Stimulated activated naive CD4-positive, alpha-beta T cell (primary cell): ENCODE measurements around the gene COA6.

Experiments
- DNase-seq, 6 experiments: peaks; one replicate each; lab custom pipeline; 2025; lab: John Stamatoyannopoulos, UW

COA6 gene

GRCh38 chr1:234412830-234413229, 39.6 kb downstream of the COA6 start:
- no peak for DNase-seq

- DNase-seq: no peak
Observed at GRCh38 chr1:234413485-234413884, 40.2 kb downstream of the COA6 start.

- DNase-seq: no peak
Observed at GRCh38 chr1:234413990-234414389, 40.7 kb downstream of the COA6 start.

- DNase-seq: no peak
Observed at GRCh38 chr1:234427950-234428646, 54.8 kb downstream of the COA6 start.

GRCh38 chr1:234429434-234429806, 56.2 kb downstream of the COA6 start:
- DNase-seq: no peak

GRCh38 chr1:234430691-234431090, 57.4 kb downstream of the COA6 start:
- DNase-seq: no peak

- no peak for DNase-seq
Observed at GRCh38 chr1:234431255-234431654, 58.0 kb downstream of the COA6 start.

- no peak for DNase-seq
Observed at GRCh38 chr1:234433563-234434285, 60.5 kb downstream of the COA6 start.
